ENCODE results near the gene TXNDC8.
A peak's percentile ranks its signal among the peaks of the same experiment; 100 is the strongest.
"Not testable (repeated sequence)": the region's sequence is repeated elsewhere in the genome, so short reads cannot be mapped to it uniquely, and the experiment has no call there.

TXNDC8 gene

DNA sequence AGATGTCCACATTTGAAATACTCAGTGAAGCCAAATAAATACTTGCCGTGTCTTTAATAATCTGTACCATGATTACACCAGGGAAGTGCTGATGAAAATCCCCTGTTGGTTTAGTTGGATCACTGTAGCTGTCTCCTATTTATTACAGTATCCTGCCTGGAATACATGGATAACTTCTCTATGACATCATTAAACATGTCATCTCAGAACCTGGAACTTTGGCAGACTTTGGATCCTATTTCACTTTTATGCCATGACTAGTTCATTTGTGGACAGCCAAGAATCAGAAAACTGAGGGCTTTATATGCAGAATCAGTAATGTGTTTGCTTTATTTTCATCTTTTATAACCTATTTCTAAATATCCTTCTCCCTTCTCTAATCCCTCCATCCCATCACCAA is at the start of gene TXNDC8:
Gene TXNDC8, minus strand, starts transcription at position 137 of the 400 bp plus-strand sequence.
- no peak within 1 kb of the TSS for H3K4me3 Mint-ChIP-seq
- DNase-seq (no peak), ATAC-seq (replicated peaks) (no peak)
- no peaks in the 10 kb centered on the region for H3K36me3 Mint-ChIP-seq
- no peak within 1 kb of the TSS for H3K27ac Mint-ChIP-seq
- H3K4me1 Mint-ChIP-seq: peaks cover 7 to 20% of the 10 kb centered on the region in 2 donors
- peaks cover 0 to 1% of the 10 kb centered on the region in 2 donors for H3K9me3 Mint-ChIP-seq
- no peaks in the 10 kb centered on the region for H3K27me3 Mint-ChIP-seq

DNA sequence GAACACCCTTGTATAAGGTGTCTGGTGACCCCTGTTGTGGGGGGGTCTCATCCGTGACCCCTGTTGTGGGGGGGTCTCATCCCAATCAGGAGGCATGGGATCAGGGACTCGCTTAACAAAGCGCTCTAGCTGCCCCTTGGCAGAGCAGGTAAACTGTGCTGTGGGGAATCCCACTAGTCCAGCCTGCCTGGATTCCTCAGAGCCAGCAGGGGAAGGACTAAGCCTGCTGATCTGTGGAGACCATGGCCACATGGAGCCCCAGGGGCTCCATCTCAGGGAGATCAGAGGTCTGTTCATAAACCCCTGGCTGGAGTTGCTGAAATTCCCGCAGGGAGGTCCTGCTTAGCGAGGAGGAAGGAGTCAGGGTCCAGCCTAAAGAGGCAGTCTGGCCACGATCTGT is 45.8 kb upstream of the TXNDC8 start:
- Mint-ChIP-seq H3K27me3 (peaks cover 22 to 37% of the 10 kb centered on the region in 2 donors), H3K9me3 (no peaks in the 10 kb centered on the region), H3K4me3 (no peak overlapping the region), H3K4me1 (no peaks in the 10 kb centered on the region), H3K36me3 (no peaks in the 10 kb centered on the region), H3K27ac (no peak overlapping the region)
- no peak for DNase-seq
- ATAC-seq (replicated peaks): no peak

DNA sequence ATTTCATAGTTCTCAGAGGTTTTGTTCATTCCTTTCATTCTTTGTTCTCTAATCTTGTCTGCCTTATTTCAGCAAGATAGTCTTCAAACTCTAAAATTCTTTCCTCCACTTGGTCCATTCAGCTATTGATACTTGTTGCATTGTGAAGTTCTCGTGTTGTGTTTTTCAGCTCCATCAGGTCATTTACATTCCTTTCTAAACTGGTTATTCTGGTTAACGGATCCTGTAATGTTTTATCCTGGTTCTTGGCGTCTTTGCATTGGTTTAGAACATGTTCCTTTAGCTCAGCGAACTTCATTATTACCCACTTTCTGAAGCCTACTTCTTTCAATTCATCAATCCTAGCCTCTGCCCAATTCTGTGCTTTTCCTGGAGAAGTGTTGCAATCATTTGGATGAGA is 45.1 kb upstream of the TXNDC8 start:
- Mint-ChIP-seq H3K9me3 (no peaks in the 10 kb centered on the region), H3K27ac (no peak overlapping the region), H3K4me1 (no peaks in the 10 kb centered on the region), H3K27me3 (peaks cover 26 to 44% of the 10 kb centered on the region in 2 donors), H3K36me3 (no peaks in the 10 kb centered on the region), H3K4me3 (no peak overlapping the region)
- DNase-seq (no peak), ATAC-seq (replicated peaks) (no peak)

DNA sequence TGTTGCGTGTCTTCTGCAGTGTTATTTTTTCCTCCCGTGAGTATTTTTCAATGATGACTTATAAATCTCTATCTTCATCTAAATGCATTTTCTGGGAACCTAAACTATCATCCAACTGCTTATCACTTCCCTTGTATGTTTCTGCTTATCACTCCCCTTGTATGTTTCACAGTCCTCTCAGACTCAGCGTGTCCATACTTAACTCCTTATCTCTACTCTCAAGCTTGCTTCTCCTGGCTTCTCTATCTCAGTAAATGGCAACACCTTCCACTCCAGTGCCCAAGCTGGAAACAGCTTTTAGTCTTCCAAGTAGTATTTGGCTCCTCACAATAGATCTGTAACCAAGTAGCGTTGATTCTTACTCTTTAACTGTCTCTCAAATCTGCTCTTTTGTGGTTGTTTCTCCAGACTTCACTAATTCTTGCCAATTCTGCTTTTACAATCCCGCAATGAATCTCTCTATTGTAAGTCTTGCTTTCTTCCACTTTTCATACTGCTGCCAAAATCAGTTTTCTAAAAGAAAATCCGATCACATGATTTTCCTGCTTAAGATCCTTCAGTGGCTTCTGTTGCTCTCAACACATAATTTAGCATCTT is 33.8 kb upstream of the TXNDC8 start:
- H3K9me3 Mint-ChIP-seq: no peaks in the 10 kb centered on the region
- no peak for ATAC-seq (replicated peaks)
- H3K36me3 Mint-ChIP-seq: no peaks in the 10 kb centered on the region
- H3K27ac Mint-ChIP-seq: no peak overlapping the region
- no peaks in the 10 kb centered on the region for H3K4me1 Mint-ChIP-seq
- DNase-seq: no peak
- H3K4me3 Mint-ChIP-seq: no peak overlapping the region
- peaks cover 0 to 8% of the 10 kb centered on the region in 2 donors for H3K27me3 Mint-ChIP-seq

DNA sequence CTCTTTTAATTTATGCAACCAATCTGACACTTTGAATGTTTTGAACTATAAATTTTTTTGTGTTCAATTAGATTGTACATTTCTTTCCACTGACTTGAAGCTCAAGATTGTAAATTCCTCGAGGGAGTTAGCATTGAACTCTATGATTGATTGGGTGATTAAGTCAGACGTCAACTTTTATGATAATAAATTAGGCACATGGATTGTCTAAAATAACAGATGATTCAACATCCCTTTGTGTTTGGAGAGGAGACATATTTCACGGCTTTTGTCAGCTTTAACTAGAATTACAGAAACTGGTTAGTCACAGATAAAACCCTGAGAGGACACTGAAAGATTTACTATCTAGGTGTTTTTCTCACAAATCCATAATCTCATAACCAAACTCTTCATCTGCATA is 32.7 kb upstream of the TXNDC8 start:
- no peak for ATAC-seq (replicated peaks)
- Mint-ChIP-seq H3K27ac (no peak overlapping the region), H3K36me3 (no peaks in the 10 kb centered on the region), H3K4me1 (no peaks in the 10 kb centered on the region), H3K9me3 (no peaks in the 10 kb centered on the region), H3K27me3 (peaks cover under 1 to 8% of the 10 kb centered on the region in 2 donors), H3K4me3 (no peak overlapping the region)
- no peak for DNase-seq

DNA sequence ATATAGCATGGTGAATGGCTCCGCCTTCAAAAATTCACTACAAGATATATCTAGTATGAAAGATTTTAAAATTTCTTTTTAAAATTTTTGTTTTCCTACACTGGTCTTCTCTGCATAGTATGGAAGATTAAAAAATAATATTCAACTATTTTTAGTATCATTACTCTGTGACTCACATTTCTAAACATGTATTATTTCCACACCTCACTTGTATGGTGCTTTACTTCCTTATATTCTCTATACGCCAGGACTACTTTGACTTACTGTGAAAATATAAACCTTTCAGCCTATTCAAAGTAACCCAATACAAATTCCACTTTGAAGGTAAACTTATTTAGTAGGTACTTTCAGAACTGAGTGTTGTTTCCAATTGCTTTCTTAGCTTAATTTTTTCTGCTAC is 26.8 kb upstream of the TXNDC8 start:
- no peaks in the 10 kb centered on the region for H3K4me1 Mint-ChIP-seq
- H3K27ac Mint-ChIP-seq: no peak overlapping the region

DNA sequence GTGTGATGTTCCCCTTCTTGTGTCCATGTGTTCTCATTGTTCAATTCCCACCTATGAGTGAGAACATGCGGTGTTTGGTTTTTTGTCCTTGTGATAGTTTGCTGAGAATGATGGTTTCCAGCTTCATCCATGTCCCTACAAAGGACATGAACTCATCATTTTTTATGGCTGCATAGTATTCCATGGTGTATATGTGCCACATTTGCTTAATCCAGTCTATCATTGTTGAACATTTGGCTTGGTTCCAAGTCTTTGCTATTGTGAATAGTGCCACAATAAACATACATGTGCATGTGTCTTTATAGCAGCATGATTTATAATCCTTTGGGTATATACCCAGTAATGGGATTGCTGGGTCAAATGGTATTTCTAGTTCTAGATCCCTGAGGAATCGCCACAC is 21.3 kb upstream of the TXNDC8 start:
- not testable (repeated sequence) for ATAC-seq (replicated peaks); H3K9me3 Mint-ChIP-seq; DNase-seq; H3K36me3 Mint-ChIP-seq; H3K27ac Mint-ChIP-seq; H3K4me3 Mint-ChIP-seq; H3K27me3 Mint-ChIP-seq; H3K4me1 Mint-ChIP-seq

More for the DNA sequence above, 26.8 kb upstream of the TXNDC8 start:
- Mint-ChIP-seq H3K27me3 (peaks cover 4 to 8% of the 10 kb centered on the region in 2 donors), H3K36me3 (no peaks in the 10 kb centered on the region), H3K9me3 (no peaks in the 10 kb centered on the region), H3K4me3 (no peak overlapping the region)
- ATAC-seq (replicated peaks) (no peak), DNase-seq (no peak)

DNA sequence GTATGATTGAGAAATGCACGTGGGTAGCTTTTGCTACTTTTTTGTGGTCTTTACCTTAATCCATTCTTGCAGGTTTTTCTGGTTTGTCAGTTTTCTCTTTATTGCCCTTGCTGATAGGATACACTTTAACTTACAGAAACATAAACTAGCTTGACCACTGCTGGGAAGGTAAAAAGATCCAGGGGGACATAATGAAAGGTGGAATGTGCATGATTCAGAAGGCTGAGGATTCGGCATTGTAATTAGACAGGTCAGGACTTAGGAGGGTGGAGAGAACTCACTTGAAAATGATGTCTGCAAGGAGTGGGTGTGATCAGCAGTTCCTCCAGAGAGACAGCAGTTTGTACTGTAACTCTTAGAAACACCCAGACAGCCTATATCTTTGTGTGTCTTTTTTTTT is 19.8 kb upstream of the TXNDC8 start:
- Mint-ChIP-seq H3K4me1 (peaks cover 0 to 2% of the 10 kb centered on the region in 2 donors), H3K9me3 (peaks cover 2 to 4% of the 10 kb centered on the region in 2 donors), H3K27ac (no peak overlapping the region), H3K4me3 (no peak overlapping the region), H3K27me3 (no peaks in the 10 kb centered on the region), H3K36me3 (no peaks in the 10 kb centered on the region)
- DNase-seq (no peak), ATAC-seq (replicated peaks) (no peak)

DNA sequence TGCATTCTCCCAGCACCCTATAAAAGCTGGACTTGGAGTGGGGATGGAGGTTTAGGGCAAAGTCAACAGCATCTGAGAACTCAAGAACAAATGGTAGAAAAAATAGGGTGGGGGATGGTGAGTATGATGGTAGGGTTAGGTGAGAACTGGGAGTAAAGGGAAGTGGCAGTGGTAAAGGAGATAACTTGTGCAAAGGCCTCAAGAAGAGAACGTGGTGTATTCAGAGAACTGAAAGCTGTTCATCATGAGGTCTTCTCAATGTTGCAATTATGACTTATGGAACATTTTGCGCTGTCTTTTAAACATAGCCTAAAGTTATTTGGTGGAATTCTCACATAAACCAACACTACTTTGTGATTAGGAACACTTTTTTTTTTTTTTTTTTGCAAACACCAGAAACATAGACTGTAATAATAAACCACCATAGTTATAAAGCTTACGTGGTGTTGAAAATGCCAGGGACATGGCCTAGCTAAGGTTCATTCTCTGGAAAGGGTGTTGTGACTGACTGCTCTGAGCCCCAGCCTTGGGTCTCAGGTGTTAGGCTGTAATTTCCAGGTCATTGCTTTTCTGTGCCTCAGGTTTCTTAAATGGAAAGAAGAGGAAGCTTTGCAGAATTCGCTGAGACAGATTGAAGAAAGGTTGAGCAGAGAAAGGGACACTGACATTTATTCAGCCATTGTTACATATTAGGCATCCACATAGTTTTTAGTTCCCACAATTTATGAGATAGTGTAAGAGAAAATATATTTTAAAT is 19.2 kb upstream of the TXNDC8 start:
- no peaks in the 10 kb centered on the region for H3K27me3 Mint-ChIP-seq
- H3K27ac Mint-ChIP-seq: no peak overlapping the region
- H3K4me1 Mint-ChIP-seq: peaks cover 0 to 2% of the 10 kb centered on the region in 2 donors
- H3K36me3 Mint-ChIP-seq: no peaks in the 10 kb centered on the region
- peaks cover 2 to 4% of the 10 kb centered on the region in 2 donors for H3K9me3 Mint-ChIP-seq
- peak in 1 of 2 donors; percentile 29 for ATAC-seq (replicated peaks)
- DNase-seq: no peak
- H3K4me3 Mint-ChIP-seq: no peak overlapping the region

DNA sequence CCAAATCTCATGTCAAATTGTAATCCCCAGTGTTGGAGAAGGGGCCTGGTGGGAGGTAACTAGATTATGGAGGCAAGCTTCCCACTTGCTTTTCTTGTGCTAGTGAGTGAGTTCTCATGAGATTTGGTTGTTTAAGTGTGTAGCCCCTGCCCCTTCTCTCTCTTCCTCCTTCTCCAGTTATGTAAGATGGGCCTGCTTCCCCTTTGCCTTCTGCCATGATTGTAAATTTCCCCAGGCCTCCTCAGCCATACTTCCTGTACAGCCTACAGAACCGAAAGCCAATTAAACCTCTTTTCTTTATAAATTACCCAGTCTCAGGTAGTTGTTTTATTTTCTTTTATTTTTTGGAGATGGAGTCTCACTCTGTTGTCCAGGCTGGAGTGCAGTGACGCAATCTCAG is 18.2 kb upstream of the TXNDC8 start:
- ATAC-seq (replicated peaks): no peak
- DNase-seq: no peak
- H3K27me3 Mint-ChIP-seq: no peaks in the 10 kb centered on the region
- peaks cover 2 to 4% of the 10 kb centered on the region in 2 donors for H3K9me3 Mint-ChIP-seq
- peaks cover 0 to 2% of the 10 kb centered on the region in 2 donors for H3K4me1 Mint-ChIP-seq
- H3K36me3 Mint-ChIP-seq: no peaks in the 10 kb centered on the region
- H3K27ac Mint-ChIP-seq: no peak overlapping the region
- H3K4me3 Mint-ChIP-seq: no peak overlapping the region

DNA sequence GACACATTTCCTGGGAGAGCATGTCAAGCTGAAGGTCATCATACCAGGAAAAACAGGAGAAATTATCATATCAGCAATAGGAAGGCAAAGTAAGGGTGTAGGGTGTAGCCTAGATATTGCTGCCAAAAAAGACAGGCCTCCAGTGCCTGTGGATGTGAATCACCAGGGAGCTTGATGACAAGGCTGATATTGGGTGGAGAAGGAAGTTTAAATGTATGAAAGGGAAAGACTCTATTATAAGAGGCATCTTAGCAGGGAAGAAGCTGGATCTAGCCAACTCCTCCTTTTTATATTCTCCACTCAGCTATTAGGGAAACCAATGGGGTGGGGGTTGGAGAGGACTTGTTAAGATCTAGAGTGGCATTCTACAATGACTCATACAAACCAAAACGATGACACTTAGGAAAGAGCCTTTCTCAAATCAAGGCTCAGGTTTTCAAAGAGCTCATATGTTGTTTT is 13.4 kb upstream of the TXNDC8 start:
- Mint-ChIP-seq H3K4me3 (no peak overlapping the region), H3K27me3 (peaks cover 0 to 4% of the 10 kb centered on the region in 2 donors), H3K36me3 (no peaks in the 10 kb centered on the region), H3K9me3 (peaks cover 2 to 3% of the 10 kb centered on the region in 2 donors), H3K4me1 (no peaks in the 10 kb centered on the region), H3K27ac (no peak overlapping the region)
- no peak for DNase-seq
- ATAC-seq (replicated peaks): no peak

DNA sequence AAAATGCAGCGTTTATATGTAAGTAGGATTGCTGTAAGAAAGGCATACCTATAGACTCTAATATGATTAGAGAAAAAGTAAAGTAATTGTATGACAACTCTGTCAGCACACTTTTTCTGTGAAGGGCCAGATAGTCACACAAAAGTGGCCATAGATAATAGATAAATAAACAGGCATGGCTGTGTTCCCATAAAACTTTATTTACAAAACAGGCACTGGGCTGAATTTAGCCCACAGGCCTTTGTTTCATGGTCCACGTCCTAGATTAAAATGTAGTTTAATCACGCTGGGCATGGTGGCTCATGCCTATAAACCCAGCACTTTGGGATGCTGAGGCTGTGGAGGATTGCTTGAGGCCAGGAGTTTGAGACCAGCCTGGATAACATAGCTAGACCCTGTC is 8.7 kb upstream of the TXNDC8 start:
- Mint-ChIP-seq H3K27me3 (peaks cover 0 to 4% of the 10 kb centered on the region in 2 donors), H3K27ac (no peak overlapping the region), H3K4me3 (no peak overlapping the region), H3K36me3 (no peaks in the 10 kb centered on the region), H3K9me3 (no peaks in the 10 kb centered on the region), H3K4me1 (no peaks in the 10 kb centered on the region)
- DNase-seq: no peak
- ATAC-seq (replicated peaks): no peak

DNA sequence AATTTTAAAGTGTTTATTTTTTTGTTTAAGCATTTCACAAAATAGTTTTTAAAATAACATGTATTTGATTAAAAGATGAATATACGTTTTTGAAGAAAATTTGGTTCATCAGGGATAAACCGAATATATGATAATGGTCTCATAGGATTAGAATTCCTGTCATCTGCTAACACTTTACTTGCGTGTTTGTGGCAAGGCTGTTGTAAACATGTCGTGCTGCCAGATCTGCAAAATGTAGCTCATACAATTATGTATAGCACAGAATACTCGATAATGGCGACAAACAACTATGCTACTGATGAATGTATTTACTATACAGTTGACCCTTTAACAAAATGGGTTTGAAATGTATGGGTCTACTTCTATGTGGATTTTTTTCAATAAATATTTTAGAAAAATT is 7.2 kb upstream of the TXNDC8 start:
- Mint-ChIP-seq H3K9me3 (no peaks in the 10 kb centered on the region), H3K36me3 (no peaks in the 10 kb centered on the region), H3K4me3 (no peak overlapping the region), H3K27me3 (peaks cover 0 to 3% of the 10 kb centered on the region in 2 donors), H3K27ac (no peak overlapping the region), H3K4me1 (no peaks in the 10 kb centered on the region)
- no peak for DNase-seq
- ATAC-seq (replicated peaks): no peak

DNA sequence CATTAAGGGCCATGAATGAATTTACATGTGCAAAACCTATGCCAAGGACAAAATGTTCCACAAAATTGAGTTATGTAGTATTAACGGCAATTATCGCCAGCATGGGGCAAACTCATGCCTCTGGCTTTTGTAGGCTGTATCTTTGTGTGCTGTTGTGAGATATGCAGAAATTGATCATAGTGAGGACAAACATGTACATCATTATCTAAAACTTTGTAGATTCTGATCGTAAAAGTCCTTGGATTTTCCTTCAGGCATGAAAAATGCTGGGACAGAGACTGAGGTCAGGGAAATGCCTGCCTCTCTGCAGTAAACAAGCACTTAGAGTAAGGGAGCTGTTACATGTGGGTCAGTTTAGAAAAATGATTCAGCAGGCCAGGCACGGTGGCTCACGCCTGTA is 5.9 kb upstream of the TXNDC8 start:
- no peak for ATAC-seq (replicated peaks)
- H3K27ac Mint-ChIP-seq: no peak overlapping the region

DNA sequence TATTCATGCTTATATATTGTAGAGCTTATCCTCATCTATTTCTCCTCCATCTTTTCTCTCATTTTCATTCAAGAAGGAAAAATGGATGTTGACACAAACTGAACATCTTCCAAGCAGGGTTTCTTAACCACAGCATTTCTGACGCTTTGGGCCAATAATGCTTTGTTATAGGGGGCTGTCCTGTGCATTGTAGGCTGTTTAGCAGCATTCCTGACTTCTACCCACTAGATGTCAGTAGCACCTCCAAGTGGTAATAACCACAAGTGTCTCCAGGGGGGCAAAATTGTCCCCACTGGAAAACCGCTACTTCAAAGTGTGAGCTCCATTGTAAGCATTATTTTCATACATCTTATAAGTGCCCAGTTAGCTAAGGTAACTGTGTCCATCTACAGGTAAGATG is 2.6 kb upstream of the TXNDC8 start:
- no peaks in the 10 kb centered on the region for H3K27me3 Mint-ChIP-seq
- no peaks in the 10 kb centered on the region for H3K36me3 Mint-ChIP-seq
- H3K4me3 Mint-ChIP-seq: no peak overlapping the region
- H3K27ac Mint-ChIP-seq: no peak overlapping the region
- peaks cover 0 to 1% of the 10 kb centered on the region in 2 donors for H3K9me3 Mint-ChIP-seq
- ATAC-seq (replicated peaks) (no peak), DNase-seq (no peak)
- peaks cover 2 to 10% of the 10 kb centered on the region in 2 donors for H3K4me1 Mint-ChIP-seq

More for the DNA sequence above, 5.9 kb upstream of the TXNDC8 start:
- no peak for DNase-seq
- H3K9me3 Mint-ChIP-seq: no peaks in the 10 kb centered on the region
- no peaks in the 10 kb centered on the region for H3K4me1 Mint-ChIP-seq
- H3K27me3 Mint-ChIP-seq: no peaks in the 10 kb centered on the region
- no peak overlapping the region for H3K4me3 Mint-ChIP-seq
- H3K36me3 Mint-ChIP-seq: no peaks in the 10 kb centered on the region
